OCI-LY7 (cell line): Measurements from ENCODE around the gene IFNB1. TPM values are rescaled to one million over a fixed set of nuclear protein-coding genes. Genes with fewer than 3 reads are reported as not detected.

Experiments
- BruUV-seq: library from RNA; stranded (reverse); fragments of 400-500 nt; replicated peaks from 2 replicates; lab custom pipeline; 2021; lab: Mats Ljungman, UMichigan
- CTCF ChIA-PET: fragments of 300-600 bp; sonication (Branson Sonifier 250); formaldehyde crosslinking; loops from one replicate; lab custom pipeline; 2022; ENCODE audit warnings: antibody characterized with exemption; ENCODE audit not compliant: unreplicated experiment; lab: Charles Lee
- POLR2A ChIA-PET: fragments of 300-600 bp; sonication (Branson Sonifier 250); formaldehyde crosslinking; loops from one replicate; lab custom pipeline; 2022; ENCODE audit warnings: antibody characterized with exemption; lab: Charles Lee
- DNase-seq: peaks from one replicate; pipeline ENCODE4 v3.0.0-alpha.2; 2015; ENCODE audit warnings: low spot score
- H2AFZ ChIP-seq: fragments of 200-600 bp; sonication (generic), shearing (Covaris generic); 2 replicates; pipeline ENCODE4 v1.6.1; 2014; ENCODE audit warnings: mild to moderate bottlenecking, antibody characterized with exemption, low read length, moderate library complexity
- H3K27ac ChIP-seq: fragments of 200-600 bp; sonication (generic); 2 replicates; pipeline ENCODE4 v1.5.1; 2014; ENCODE audit warnings: mixed run types, low read depth, mild to moderate bottlenecking, moderate library complexity, low read length, inconsistent platforms; ENCODE audit not compliant: poor library complexity, severe bottlenecking
- H3K36me3 ChIP-seq: fragments of 200-600 bp; sonication (generic); 2 replicates; pipeline ENCODE4 v1.6.1; 2014; ENCODE audit warnings: mild to moderate bottlenecking, antibody characterized with exemption, low read length, moderate library complexity, mixed read lengths; ENCODE audit not compliant: insufficient read depth
- H3K4me1 ChIP-seq: fragments of 200-600 bp; sonication (generic); 2 replicates; pipeline ENCODE4 v1.5.1; 2014; ENCODE audit warnings: mild to moderate bottlenecking, low read length; ENCODE audit not compliant: insufficient read depth, poor library complexity, severe bottlenecking
- H3K4me2 ChIP-seq: fragments of 200-600 bp; sonication (generic); 2 replicates; pipeline ENCODE4 v1.6.1; 2014; ENCODE audit warnings: mild to moderate bottlenecking, low read length
- H3K4me3 ChIP-seq: fragments of 200-600 bp; sonication (generic); 2 replicates; pipeline ENCODE4 v1.5.1; 2014; ENCODE audit warnings: mild to moderate bottlenecking, low read depth, low read length; ENCODE audit not compliant: poor library complexity, severe bottlenecking
- H3K79me2 ChIP-seq: fragments of 200-600 bp; sonication (generic); 2 replicates; pipeline ENCODE4 v1.6.1; 2016; ENCODE audit warnings: low read depth, mild to moderate bottlenecking, low read length, moderate library complexity, mixed read lengths; ENCODE audit not compliant: insufficient read depth
- H3K9me2 ChIP-seq: fragments of 200-600 bp; sonication (generic); 2 replicates; pipeline ENCODE4 v1.6.1; 2016; ENCODE audit warnings: mild to moderate bottlenecking, low read length, mixed read lengths; ENCODE audit not compliant: insufficient read depth
- H3K9me3 ChIP-seq: fragments of 200-600 bp; sonication (generic); 2 replicates; pipeline ENCODE4 v1.6.1; 2014; ENCODE audit warnings: mild to moderate bottlenecking, mixed run types, low read length, mixed read lengths
- H4K20me1 ChIP-seq: fragments of 200-600 bp; sonication (generic); 2 replicates; pipeline ENCODE4 v1.6.1; 2014; ENCODE audit warnings: mild to moderate bottlenecking, antibody characterized with exemption, low read length, moderate library complexity, mixed read lengths; ENCODE audit not compliant: insufficient read depth
- CTCF ChIP-seq: fragments of 200-600 bp; sonication (generic); conservative IDR thresholded peaks from 2 replicates; pipeline ENCODE4 v1.5.1; 2014; ENCODE audit warnings: mild to moderate bottlenecking, antibody characterized with exemption, low read length, moderate library complexity, mixed read lengths
- EZH2phosphoT487 ChIP-seq: fragments of 200-600 bp; sonication (generic); IDR thresholded peaks from 2 replicates; pipeline ENCODE4 v1.6.1; 2018; ENCODE audit warnings: low read depth, borderline replicate concordance, mild to moderate bottlenecking, mixed run types, antibody characterized with exemption, low read length, moderate library complexity, mixed read lengths
- intact Hi-C: fragments of 100-400 bp; cut with micrococcal nuclease; formaldehyde crosslinking; loops from one replicate; pipeline ENCODE4 v1.10.0; 2022; ENCODE audit not compliant: unreplicated experiment
- total RNA-seq, 2 experiments: library from RNA; depleted of rRNA in 1 of 2; stranded (reverse); fragments of >200 nt in 1 of 2; shearing (Covaris generic) in 1 of 2; gene quantifications; 2 replicates each; pipeline ENCODE4 v1.2.3, GENCODE V29; 2014 to 2022

IFNB1 gene
- total RNA-seq, 2 experiments from 2014 or later = not detected

GRCh38 chr9:21031091-21031807 lies 46.5 kb downstream of the IFNB1 start, which contains the start of gene HACD4:
Gene HACD4 (minus strand): TSS chr9:21031640. CDS start chr9:21031590, 50 bp downstream.
- Histone ChIP-seq H4K20me1 (no peaks in the 10 kb centered on the region), H3K79me2 (no peaks in the 10 kb centered on the region), H3K9me2 (no peaks in the 10 kb centered on the region), H3K4me3 (no peak within 1 kb of the TSS), H3K4me1 (no peaks in the 10 kb centered on the region), H3K36me3 (no peaks in the 10 kb centered on the region), H3K4me2 (peak within 1 kb of the TSS; percentile 26; the same call in 1 of the 2 replicates), H2AFZ (no peak within 1 kb of the TSS), H3K27ac (no peak within 1 kb of the TSS), H3K9me3 (no peaks in the 10 kb centered on the region)
- TF ChIP-seq EZH2phosphoT487 (no peak), CTCF (no peak)
- intact Hi-C loops = no loop called here
- ChIA-PET CTCF (no interaction called here), POLR2A (no interaction called here)
- DNase-seq = no peak
- BruUV-seq = no TSS peak

- Histone ChIP-seq H4K20me1 (no peaks in the 10 kb centered on the region), H2AFZ (no peak overlapping the region), H3K79me2 (no peaks in the 10 kb centered on the region), H3K4me3 (no peak overlapping the region), H3K4me2 (peak overlapping the region; percentile 26; the same call in 1 of the 2 replicates), H3K9me2 (no peaks in the 10 kb centered on the region), H3K27ac (no peak overlapping the region), H3K36me3 (no peaks in the 10 kb centered on the region), H3K9me3 (no peaks in the 10 kb centered on the region), H3K4me1 (no peaks in the 10 kb centered on the region)
- POLR2A ChIA-PET = no interaction called here
- CTCF ChIA-PET = interaction anchor here (0.6 kb wide), 1 partner anchor 66 kb away, joined by 3 read pairs; no protein-coding TSS in a partner anchor
- no peak for DNase-seq
- BruUV-seq = no TSS peak
- intact Hi-C loops = no loop called here
- TF ChIP-seq EZH2phosphoT487 (no peak), CTCF (no peak)
Measured at GRCh38 chr9:21030389-21031035, 47.2 kb downstream of the IFNB1 start.
